GM12878 (cell line): ENCODE data around the gene CMTM4. TPM values are rescaled to one million over a fixed set of nuclear protein-coding genes. Genes with fewer than 3 reads are reported as not detected.

Experiments
- ATAC-seq: fragments of 200-7000 bp; cut with Tn5 transposase; 3 replicates; pipeline ENCODE4 v1.9.1; 2020; ENCODE audit warnings: mild to moderate bottlenecking, moderate library complexity
- BruUV-seq: library from RNA; stranded (reverse); fragments of 400-500 nt; replicated peaks from 2 replicates; lab custom pipeline; 2021; lab: Mats Ljungman, UMichigan
- CTCF ChIA-PET: fragments of 300-600 bp; sonication (Branson Sonifier 250); formaldehyde crosslinking; extraction: SDS; loops from one replicate; lab custom pipeline; 2021; ENCODE audit warnings: inconsistent platforms; lab: Yijun Ruan, JAX
- POLR2A ChIA-PET: fragments of 350-600 bp; formaldehyde crosslinking; extraction: SDS; loops from one replicate; lab custom pipeline; 2021; ENCODE audit warnings: inconsistent platforms; lab: Charles Lee
- RAD21 ChIA-PET: fragments of 300-600 bp; sonication (Branson Sonifier 250); formaldehyde crosslinking; loops from one replicate; lab custom pipeline; 2023; ENCODE audit warnings: antibody characterized with exemption; ENCODE audit not compliant: unreplicated experiment; lab: Charles Lee
- SMC1A ChIA-PET: fragments of 300-600 bp; sonication (Branson Sonifier 250); formaldehyde crosslinking; loops from one replicate; lab custom pipeline; 2023; ENCODE audit not compliant: unreplicated experiment, uncharacterized antibody; lab: Charles Lee
- DNase-seq: peaks from one replicate; pipeline ENCODE4 v3.0.0-alpha.2; 2011; ENCODE audit warnings: low read depth, low spot score
- FAIRE-seq: peaks from 3 replicates; lab custom pipeline; 2011; peaks lifted over from hg19 to GRCh38; lab: Jason Lieb, UNC
- H2AFZ ChIP-seq: 2 replicates; pipeline ENCODE4 v1.6.0; 2011; ENCODE audit warnings: low read depth, low read length, control low read depth; ENCODE audit not compliant: control insufficient read depth
- H3K27ac ChIP-seq: 2 replicates; pipeline ENCODE4 v1.5.1; 2011; ENCODE audit warnings: control low read depth; ENCODE audit not compliant: control insufficient read depth, insufficient read depth
- H3K27me3 ChIP-seq, 2 experiments: replicated peaks in 1 of 2; 2 replicates each; pipeline versions ENCODE4 v1.6.0 to v1.6.1; 2011; ENCODE audit warnings: low read length in 1 of 2; ENCODE audit not compliant: control insufficient read depth in 2 of 2, insufficient read depth in 2 of 2
- H3K36me3 ChIP-seq, 2 experiments: 2 replicates each; pipeline ENCODE4 v1.5.1; 2011; ENCODE audit warnings: low read length in 1 of 2; ENCODE audit not compliant: control insufficient read depth in 2 of 2, insufficient read depth in 2 of 2
- H3K4me1 ChIP-seq: 2 replicates; pipeline ENCODE4 v1.6.1; 2011; ENCODE audit warnings: mild to moderate bottlenecking, low read length, moderate library complexity, mixed read lengths; ENCODE audit not compliant: control insufficient read depth, insufficient read depth
- H3K4me2 ChIP-seq: 2 replicates; pipeline ENCODE4 v1.6.0; 2011; ENCODE audit warnings: control low read depth; ENCODE audit not compliant: control insufficient read depth, insufficient read depth
- H3K4me3 ChIP-seq: fragments of 200-600 bp; sonication (generic); 2 replicates; pipeline ENCODE4 v1.5.1; 2016
- H3K79me2 ChIP-seq: 2 replicates; pipeline ENCODE4 v1.6.0; 2011; ENCODE audit warnings: low read length; ENCODE audit not compliant: control insufficient read depth, insufficient read depth
- H3K9ac ChIP-seq: 2 replicates; pipeline ENCODE4 v1.8.0; 2011; ENCODE audit warnings: low read length, control low read depth, mixed read lengths; ENCODE audit not compliant: control insufficient read depth, insufficient read depth
- H3K9me3 ChIP-seq: replicated peaks from 3 replicates; pipeline ENCODE4 v1.5.1; 2011; ENCODE audit warnings: mild to moderate bottlenecking, low read length; ENCODE audit not compliant: control insufficient read depth, insufficient read depth
- H4K20me1 ChIP-seq: 2 replicates; pipeline ENCODE4 v1.6.0; 2011; ENCODE audit not compliant: control insufficient read depth, insufficient read depth
- ATF7 ChIP-seq: fragments of 450-650 bp; IDR thresholded peaks from 2 replicates; pipeline ENCODE4 v1.6.1; 2016; ENCODE audit warnings: low read depth, mild to moderate bottlenecking
- CBFB ChIP-seq: IDR thresholded peaks from 2 replicates; pipeline ENCODE4 v1.6.1; 2016; ENCODE audit warnings: antibody characterized with exemption, low read depth
- CBX3 ChIP-seq: fragments of 200-600 bp; sonication (generic); IDR thresholded peaks from 2 replicates; pipeline ENCODE4 v1.6.1; 2016; ENCODE audit warnings: low read depth, borderline replicate concordance
- CEBPB ChIP-seq, 2 experiments: fragments of 150-350 bp in 1 of 2; IDR thresholded peaks; 2 replicates each; pipeline ENCODE4 v1.6.1; 2012 to 2014; ENCODE audit warnings: low read depth in 2 of 2, low read length in 2 of 2, borderline replicate concordance in 1 of 2, inconsistent platforms in 1 of 2
- CHD2 ChIP-seq: IDR thresholded peaks from 2 replicates; pipeline ENCODE4 v1.6.1; 2011; ENCODE audit warnings: low read depth, low read length, improper control_type of control experiment, borderline replicate concordance
- EED ChIP-seq: sonication (generic); IDR thresholded peaks from 2 replicates; pipeline ENCODE4 v1.6.1; 2016; ENCODE audit warnings: antibody characterized with exemption, low read depth
- EGR1 ChIP-seq, 2 experiments: IDR thresholded peaks; 1 replicate in 1 of 2; 2 replicates in 1 of 2; pipeline ENCODE4 v1.6.1; 2011 to 2012; ENCODE audit warnings: low read depth in 2 of 2, low read length in 2 of 2, borderline replicate concordance in 1 of 2, mild to moderate bottlenecking in 1 of 2, moderate library complexity in 1 of 2
- IRF4 ChIP-seq: IDR thresholded peaks from 2 replicates; pipeline ENCODE4 v1.6.1; 2011; ENCODE audit warnings: low read depth, low read length
- MTA2 ChIP-seq: fragments of 450-650 bp; IDR thresholded peaks from 2 replicates; pipeline ENCODE4 v1.6.1; 2016; ENCODE audit warnings: low read depth, mild to moderate bottlenecking, moderate library complexity
- MYB ChIP-seq: fragments of 150-350 bp; IDR thresholded peaks from 2 replicates; pipeline ENCODE4 v1.6.1; 2014; ENCODE audit warnings: mild to moderate bottlenecking, low read depth, low read length, borderline replicate concordance
- NFYA ChIP-seq: IDR thresholded peaks from 2 replicates; pipeline ENCODE4 v1.6.1; 2011; ENCODE audit warnings: low read depth, mild to moderate bottlenecking, low read length, improper control_type of control experiment, borderline replicate concordance
- PML ChIP-seq: IDR thresholded peaks from 2 replicates; pipeline ENCODE4 v1.6.1; 2012; ENCODE audit warnings: low read length, inconsistent platforms
- SUZ12 ChIP-seq: fragments of 200-600 bp; sonication (generic); IDR thresholded peaks from one replicate; pipeline ENCODE4 v1.6.1; 2018; ENCODE audit warnings: antibody characterized with exemption, mild to moderate bottlenecking; ENCODE audit not compliant: unreplicated experiment
- TCF3 ChIP-seq: IDR thresholded peaks from 2 replicates; pipeline ENCODE4 v1.6.1; 2012; ENCODE audit warnings: low read depth, mild to moderate bottlenecking, low read length, borderline replicate concordance; ENCODE audit not compliant: insufficient read depth
- TCF7 ChIP-seq: IDR thresholded peaks from 2 replicates; pipeline ENCODE4 v1.6.1; 2014; ENCODE audit warnings: antibody characterized with exemption, borderline replicate concordance
- WRNIP1 ChIP-seq: IDR thresholded peaks from 2 replicates; pipeline ENCODE4 v1.6.1; 2011; ENCODE audit warnings: low read depth, low read length, improper control_type of control experiment, borderline replicate concordance
- YBX1 ChIP-seq: fragments of 450-650 bp; IDR thresholded peaks from 2 replicates; pipeline ENCODE4 v1.6.1; 2016; ENCODE audit warnings: antibody characterized with exemption
- YY1 ChIP-seq: IDR thresholded peaks from 2 replicates; pipeline ENCODE4 v1.6.1; 2011; ENCODE audit warnings: low read depth, mild to moderate bottlenecking, low read length
- ZNF207 ChIP-seq: fragments of 450-650 bp; IDR thresholded peaks from 2 replicates; pipeline ENCODE4 v1.6.1; 2014; ENCODE audit warnings: antibody characterized with exemption, mild to moderate bottlenecking, borderline replicate concordance
- ZNF24 ChIP-seq: fragments of 450-650 bp; IDR thresholded peaks from 2 replicates; pipeline ENCODE4 v1.6.1; 2017; ENCODE audit warnings: antibody characterized with exemption, mild to moderate bottlenecking
- ZNF274 ChIP-seq: IDR thresholded peaks from one replicate; pipeline ENCODE4 v1.8.0; 2011; ENCODE audit not compliant: insufficient read length, insufficient read depth
- ZSCAN29 ChIP-seq: fragments of 450-650 bp; IDR thresholded peaks from 2 replicates; pipeline ENCODE4 v1.6.1; 2017; ENCODE audit warnings: mild to moderate bottlenecking, moderate library complexity
- WGBS: methylation state at CpG from one replicate; pipeline ENCODE4 v1.1.6; 2016; ENCODE audit warnings: low lambda C conversion rate; ENCODE audit not compliant: insufficient replicate concordance, insufficient coverage; ENCODE audit errors: missing lambda C conversion rate; 5-methylcytosine and 5-hydroxymethylcytosine counted together
- in situ Hi-C: fragments of 300-500 bp; cut with MboI; formaldehyde crosslinking; loops from 9 replicates; pipeline ENCODE4 v1.14.3; 2018; ENCODE audit warnings: mixed read lengths
- intact Hi-C: fragments of 100-400 bp; cut with micrococcal nuclease; formaldehyde crosslinking; loops from one replicate; pipeline ENCODE4 v1.14.2; 2022; ENCODE audit not compliant: unreplicated experiment
- polyA plus RNA-seq, 11 experiments: library from polyadenylated mRNA; depleted of rRNA in 4 of 11; unstranded in 6 of 11; stranded (reverse) in 5 of 11; fragments of >200 nt; fragmentation: Nextera tagmentation in 4 of 11; fragmentation: Illumina TruSeq in 1 of 11; extraction: Ambion mirVana in 4 of 11; extraction: Trizol in 1 of 11; gene quantifications; 1 replicate in 1 of 11; 2 replicates in 10 of 11; pipeline versions ENCODE4 v1.2.1 to v1.2.3, GENCODE V29; 2011 to 2016; ENCODE audit warnings: inconsistent platforms in 2 of 11, missing spikeins in 2 of 11, low read depth in 1 of 11
- total RNA-seq, 4 experiments: library from RNA; depleted of rRNA in 3 of 4; stranded (reverse); fragments of >200 nt in 3 of 4; fragmentation: Illumina TruSeq in 1 of 4; extraction: Trizol in 1 of 4; gene quantifications; 2 replicates each; pipeline versions ENCODE4 v1.2.1 to v1.2.3, GENCODE V29; 2013 to 2021
- TF ChIP-seq, protein P1 (sequence below): fragments of 450-650 bp; IDR thresholded peaks from 2 replicates; pipeline ENCODE4 v1.6.1; 2017; ENCODE audit warnings: low read depth, mild to moderate bottlenecking, moderate library complexity

Gene CMTM4
- total and polyA plus RNA-seq, 10 of the 15 experiments (the other 5 are each of a cell fraction or from before 2014, with no cell fraction given), result 0.02 to 0.43 (median 0.15) TPM; not detected in 2

DNA sequence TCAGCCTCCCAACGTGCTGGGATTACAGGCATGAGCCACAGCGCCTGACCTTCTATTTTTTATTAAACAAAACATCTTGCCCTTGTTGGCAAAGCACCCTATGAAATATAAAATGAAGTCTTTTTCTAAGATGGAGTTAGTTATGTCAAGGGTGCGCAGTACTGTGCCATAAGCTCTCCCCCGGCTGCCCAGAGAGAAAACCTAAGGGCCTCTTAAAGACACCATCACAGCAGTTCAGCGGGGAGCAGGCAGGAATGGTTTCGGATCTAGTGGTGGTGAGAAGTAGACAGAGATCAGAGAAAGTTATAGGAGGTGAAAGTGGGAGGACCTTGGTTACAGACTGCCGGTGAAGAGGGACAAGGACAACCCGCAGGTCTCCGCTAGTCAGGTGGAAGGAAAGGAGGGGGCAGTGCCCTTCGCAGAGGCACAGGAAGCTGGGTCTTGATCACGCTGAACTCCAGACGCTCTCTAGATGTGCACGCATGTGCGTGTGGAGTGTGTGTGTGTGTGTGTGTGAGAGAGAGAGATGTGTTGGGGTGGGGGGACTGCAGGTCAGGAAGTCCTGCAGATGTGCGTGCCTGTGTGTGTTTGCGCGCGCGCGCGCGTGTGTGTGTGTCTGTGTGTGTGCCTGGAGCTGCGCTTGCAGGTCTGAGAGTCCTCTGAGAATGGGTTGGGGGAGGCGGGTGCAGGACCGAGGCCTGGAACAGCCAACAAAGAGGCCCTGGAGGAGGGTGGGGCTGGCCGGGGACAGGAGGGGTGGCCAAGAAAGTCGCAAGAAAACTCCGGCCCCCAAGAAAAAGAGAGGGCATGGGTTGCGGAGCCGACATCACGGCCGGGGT is 92.8 kb downstream of the CMTM4 start:
- peak overlapping the region; percentile 27; the same call in 1 of the 2 replicates for H3K27ac ChIP-seq
- FAIRE-seq (no peak), ATAC-seq (peak; percentile 43), DNase-seq (no peak)
- H3K27me3 ChIP-seq, result no peaks in the 10 kb centered on the region
- 13% methylated on average over 30 of the region's 32 CpGs for WGBS
- RAD21 ChIA-PET, result interaction anchor here (0.6 to 1.8 kb wide), 8 partner anchors 14 to 197 kb away, joined by 3 to 8 read pairs (median 4); no protein-coding TSS in a partner anchor
- H3K9ac ChIP-seq, result peak overlapping the region; percentile 62
- SMC1A ChIA-PET, result interaction anchor here (0.6 to 1.8 kb wide), 6 partner anchors 9 to 52 kb away, joined by 3 to 5 read pairs (median 4); partner anchors contain the start of gene CKLF
- H3K4me1 ChIP-seq, result peaks cover 17% of the 10 kb centered on the region
- H2AFZ ChIP-seq, result peak overlapping the region; percentile 42
- peak overlapping the region; percentile 74 for H3K4me2 ChIP-seq
- no TSS peak for BruUV-seq
- peak overlapping the region; percentile 69; the same call in 1 of the 2 replicates for H3K4me3 ChIP-seq
- peaks cover 14% of the 10 kb centered on the region; the same call in 2 of the 3 replicates for H3K9me3 ChIP-seq
- CTCF ChIA-PET, result interaction anchor here (1.0 to 3.7 kb wide), 8 partner anchors 10 to 127 kb away, joined by 3 to 24 read pairs (median 4); no protein-coding TSS in a partner anchor
- H3K79me2 ChIP-seq, result no peaks in the 10 kb centered on the region
- H4K20me1 ChIP-seq, result no peaks in the 10 kb centered on the region
- intact Hi-C loops (loop anchor here (2.0 kb wide), 1 partner anchor 87 kb away; no protein-coding TSS in a partner anchor), in situ Hi-C loops (no loop called here)
- POLR2A ChIA-PET, result interaction anchor here (0.5 to 1.2 kb wide), 3 partner anchors 14 to 64 kb away, joined by 3 to 5 read pairs (median 4); no protein-coding TSS in a partner anchor
- H3K36me3 ChIP-seq, result no peaks in the 10 kb centered on the region; a peak in 1 of 4 replicates
- TF ChIP-seq YBX1 (no peak), CBX3 (no peak), ZNF24 (no peak), CHD2 (peak; percentile 27; the same call in 1 of the 2 replicates), CEBPB (IDR thresholded peaks at IDR 0.05; ENCODE audit: borderline replicate concordance in 1 of 2, low read depth in 2 of 2, low read length in 2 of 2) (no peak), PML (no peak), EED (0 out of 2 replicates have a peak, but pooled peaks have one; percentile 51), TCF3 (no peak), NFYA (no peak), YY1 (peak; percentile 28; the same call in 1 of the 2 replicates), IRF4 (no peak), ATF7 (no peak; the same call in 1 of the 2 replicates), ZNF274 (no peak), EGR1 (IDR thresholded peaks at IDR 0.05; ENCODE audit: borderline replicate concordance in 1 of 2, low read depth in 2 of 2, low read length in 2 of 2) (peak in 1 of 2 experiments; percentile 45; a peak in 1 of 3 replicates), TCF7 (no peak), WRNIP1 (no peak), MYB (no peak), ZSCAN29 (no peak), CBFB (no peak), MTA2 (peak; percentile 52; the same call in 1 of the 2 replicates), ZNF207 (no peak), SUZ12 (no peak)
- TF ChIP-seq, protein P1, sequence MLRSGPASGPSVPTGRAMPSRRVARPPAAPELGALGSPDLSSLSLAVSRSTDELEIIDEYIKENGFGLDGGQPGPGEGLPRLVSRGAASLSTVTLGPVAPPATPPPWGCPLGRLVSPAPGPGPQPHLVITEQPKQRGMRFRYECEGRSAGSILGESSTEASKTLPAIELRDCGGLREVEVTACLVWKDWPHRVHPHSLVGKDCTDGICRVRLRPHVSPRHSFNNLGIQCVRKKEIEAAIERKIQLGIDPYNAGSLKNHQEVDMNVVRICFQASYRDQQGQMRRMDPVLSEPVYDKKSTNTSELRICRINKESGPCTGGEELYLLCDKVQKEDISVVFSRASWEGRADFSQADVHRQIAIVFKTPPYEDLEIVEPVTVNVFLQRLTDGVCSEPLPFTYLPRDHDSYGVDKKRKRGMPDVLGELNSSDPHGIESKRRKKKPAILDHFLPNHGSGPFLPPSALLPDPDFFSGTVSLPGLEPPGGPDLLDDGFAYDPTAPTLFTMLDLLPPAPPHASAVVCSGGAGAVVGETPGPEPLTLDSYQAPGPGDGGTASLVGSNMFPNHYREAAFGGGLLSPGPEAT, result no peak
